Body of pancreas (tissue), 4 donors: ENCODE data around the gene GRIN1. TPM values are rescaled to one million over a fixed set of nuclear protein-coding genes. Genes with fewer than 3 reads are reported as not detected.
A peak's percentile ranks its signal among the peaks of the same experiment; 100 is the strongest.
"Not testable (repeated sequence)": the region's sequence is repeated elsewhere in the genome, so short reads cannot be mapped to it uniquely, and the experiment has no call there.

Experiments used
- ATAC-seq: fragments of 150-250 bp; one replicate; pipeline ENCODE4 v1.9.1; 2016
- DNase-seq, 4 donors: peaks; one replicate each; pipeline ENCODE4 v3.0.0-alpha.2; 2019
- H3K27ac ChIP-seq, 4 donors: fragments of 200-600 bp; sonication (generic); 1 replicate in 3 of 4; 2 replicates in 1 of 4; pipeline versions ENCODE4 v1.5.1 to v1.6.1; 2016 to 2019; ENCODE audit warnings: mild to moderate bottlenecking in 1 of 4, mixed read lengths in 1 of 4, moderate library complexity in 1 of 4
- H3K27me3 ChIP-seq, 2 donors: fragments of 200-600 bp; sonication (generic); one replicate each; pipeline ENCODE4 v1.6.0; 2016; ENCODE audit warnings: mild to moderate bottlenecking in 1 of 2
- H3K36me3 ChIP-seq, 2 donors: fragments of 200-600 bp; sonication (generic); replicated peaks in 1 of 2; 2 replicates each; pipeline ENCODE4 v1.5.1; 2016; ENCODE audit warnings: low read depth in 2 of 2; ENCODE audit not compliant: insufficient read depth in 1 of 2
- H3K4me1 ChIP-seq: fragments of 200-600 bp; sonication (generic); one replicate; pipeline ENCODE4 v1.6.0; 2016
- H3K4me3 ChIP-seq, 2 donors: fragments of 200-600 bp; sonication (generic); 1 replicate in 1 of 2; 2 replicates in 1 of 2; pipeline ENCODE4 v1.5.1; 2016 to 2019
- H3K9me3 ChIP-seq, 3 donors: fragments of 200-600 bp; sonication (generic); 1 replicate in 2 of 3; 2 replicates in 1 of 3; pipeline ENCODE4 v1.5.1; 2016
- CTCF ChIP-seq, 7 experiments: fragments of 450-650 bp in 4 of 7; fragments of 200-600 bp in 3 of 7; sonication (generic) in 3 of 7; IDR thresholded peaks; one replicate each; pipeline ENCODE4 v1.5.1; 2016 to 2019; ENCODE audit warnings: antibody characterized with exemption in 7 of 7
- POLR2A ChIP-seq, 3 donors: fragments of 450-650 bp; IDR thresholded peaks; one replicate each; pipeline ENCODE4 v1.6.1; 2016; ENCODE audit warnings: antibody characterized with exemption in 3 of 3, mild to moderate bottlenecking in 2 of 3
- WGBS, 2 donors: methylation state at CpG; one replicate each; pipeline ENCODE4 v1.1.5; 2017; 5-methylcytosine and 5-hydroxymethylcytosine counted together
- intact Hi-C: fragments of 100-400 bp; cut with DNase I; formaldehyde crosslinking; loops from one replicate; pipeline ENCODE4 v1.15.1; 2023
- total RNA-seq, 2 donors: library from RNA; depleted of rRNA; stranded (reverse); fragments of >200 nt; gene quantifications; one replicate each; pipeline ENCODE4 v1.1.0, GENCODE V29; 2016

The GRIN1 gene
- total RNA-seq, 2 donors from 2014 or later: not detected

- WGBS, 2 donors: 66 to 68% methylated on average over 5 of the region's 5 CpGs
- peaks cover 35% of the 10 kb centered on the region for H3K4me1 ChIP-seq
Measured at GRCh38 chr9:137123468-137123837, 15.5 kb upstream of the GRIN1 start.

GRCh38 chr9:137123952-137124462, 14.9 kb upstream of the GRIN1 start:
- WGBS, 2 donors: 84 to 85% methylated on average over 3 to 5 of the region's 5 CpGs
- peaks cover 39% of the 10 kb centered on the region for H3K4me1 ChIP-seq
- H3K4me3 ChIP-seq, H3K27me3 ChIP-seq, H3K9me3 ChIP-seq, H3K36me3 ChIP-seq, DNase-seq, ATAC-seq, intact Hi-C loops: not testable (repeated sequence)
- peak overlapping the region in 2 of 4 donors; percentile 26 to 27 for H3K27ac ChIP-seq

More at GRCh38 chr9:137123468-137123837, 15.5 kb upstream of the GRIN1 start:
- intact Hi-C loops: no loop called here
- Histone ChIP-seq H3K36me3 (no peaks in the 10 kb centered on the region), H3K27me3 (no peaks in the 10 kb centered on the region), H3K4me3 (no peak overlapping the region), H3K9me3 (no peaks in the 10 kb centered on the region), H3K27ac (no peak overlapping the region)
- ATAC-seq (no peak), DNase-seq (no peak)
- TF ChIP-seq POLR2A (IDR thresholded peaks at IDR 0.05) (no peak), CTCF (IDR thresholded peaks at IDR 0.05) (no peak)

GRCh38 chr9:137126786-137127185, 12.2 kb upstream of the GRIN1 start:
- H3K36me3 ChIP-seq: no peaks in the 10 kb centered on the region
- intact Hi-C loops: no loop called here
- no peak overlapping the region for H3K4me3 ChIP-seq
- WGBS, 2 donors: 8 to 13% methylated on average over 3 of the region's 3 CpGs
- peaks cover 46% of the 10 kb centered on the region for H3K4me1 ChIP-seq
- H3K27ac ChIP-seq: peak overlapping the region; percentile 87 to 94 (median 90)
- TF ChIP-seq CTCF (IDR thresholded peaks at IDR 0.05) (no peak), POLR2A (IDR thresholded peaks at IDR 0.05) (no peak)
- DNase-seq (no peak), ATAC-seq (no peak)
- H3K9me3 ChIP-seq: no peaks in the 10 kb centered on the region
- H3K27me3 ChIP-seq: no peaks in the 10 kb centered on the region

GRCh38 chr9:137127301-137128157, 11.4 kb upstream of the GRIN1 start:
- intact Hi-C loops: no loop called here
- WGBS, 2 donors: 3% methylated on average over 24 of the region's 24 CpGs
- H3K4me1 ChIP-seq: peaks cover 42% of the 10 kb centered on the region
- H3K4me3 ChIP-seq: no peak overlapping the region
- ATAC-seq: peak; percentile 67
- no peaks in the 10 kb centered on the region for H3K36me3 ChIP-seq
- no peaks in the 10 kb centered on the region for H3K27me3 ChIP-seq
- TF ChIP-seq CTCF (IDR thresholded peaks at IDR 0.05): peak in 5 of 7 experiments; percentile 7 to 41 (median 36)
- peak in 2 of 3 donors; percentile 68 to 76 for TF ChIP-seq POLR2A (IDR thresholded peaks at IDR 0.05)
- DNase-seq: peak; percentile 77 to 88 (median 83)
- H3K9me3 ChIP-seq: no peaks in the 10 kb centered on the region
- H3K27ac ChIP-seq: peak overlapping the region; percentile 87 to 94 (median 90)

GRCh38 chr9:137128158-137128861, 10.6 kb upstream of the GRIN1 start:
- Histone ChIP-seq H3K4me3 (peak overlapping the region; percentile 59 to 86), H3K36me3 (no peaks in the 10 kb centered on the region), H3K27ac (peak overlapping the region; percentile 87 to 94 (median 90)), H3K9me3 (no peaks in the 10 kb centered on the region), H3K27me3 (no peaks in the 10 kb centered on the region), H3K4me1 (peaks cover 42% of the 10 kb centered on the region)
- DNase-seq (peak in 2 of 4 donors; percentile 40 to 46), ATAC-seq (peak; percentile 12)
- no peak for TF ChIP-seq CTCF (IDR thresholded peaks at IDR 0.05)
- no peak for TF ChIP-seq POLR2A (IDR thresholded peaks at IDR 0.05)
- intact Hi-C loops: no loop called here
- WGBS, 2 donors: 12 to 21% methylated on average over 19 of the region's 19 CpGs
